Glutamatergic neuron (in vitro differentiated cells): Measurements from ENCODE around the gene KIF5A. TPM values are rescaled to one million over a fixed set of nuclear protein-coding genes. Genes with fewer than 3 reads are reported as not detected.

Experiments used
- DNase-seq: peaks from one replicate; pipeline ENCODE4 v3.0.0; 2022
- H3K27ac Mint-ChIP-seq: one replicate; pipeline ENCODE4 v1.8.0; 2020; ENCODE audit warnings: mild to moderate bottlenecking, mixed read lengths, inconsistent platforms; ENCODE audit not compliant: unreplicated experiment
- H3K27me3 Mint-ChIP-seq: one replicate; pipeline ENCODE4 v1.8.0; 2020; ENCODE audit warnings: mild to moderate bottlenecking, moderate library complexity, mixed read lengths, inconsistent platforms; ENCODE audit not compliant: unreplicated experiment
- H3K36me3 Mint-ChIP-seq: one replicate; pipeline ENCODE4 v1.8.0; 2020; ENCODE audit warnings: mild to moderate bottlenecking, mixed read lengths, inconsistent platforms; ENCODE audit not compliant: unreplicated experiment
- H3K4me1 Mint-ChIP-seq: one replicate; pipeline ENCODE4 v1.8.0; 2020; ENCODE audit warnings: mild to moderate bottlenecking, low read depth, mixed read lengths, inconsistent platforms; ENCODE audit not compliant: unreplicated experiment
- H3K4me3 Mint-ChIP-seq: one replicate; pipeline ENCODE4 v1.8.0; 2020; ENCODE audit warnings: mild to moderate bottlenecking, mixed read lengths, inconsistent platforms; ENCODE audit not compliant: unreplicated experiment
- H3K9me3 Mint-ChIP-seq: one replicate; pipeline ENCODE4 v1.8.0; 2020; ENCODE audit warnings: mild to moderate bottlenecking, moderate library complexity, mixed read lengths, inconsistent platforms; ENCODE audit not compliant: unreplicated experiment
- CTCF ChIP-seq: fragments of 200-600 bp; sonication (generic); IDR thresholded peaks from one replicate; pipeline ENCODE4 v1.5.0; 2021; ENCODE audit not compliant: partially characterized antibody, unreplicated experiment
- total RNA-seq: library from RNA; stranded (reverse); fragmentation: NEBNext Ultra II Directional; extraction: Animal tissue kit (Norgen Biotek cat#: 25700); gene quantifications from one replicate; pipeline ENCODE4 v1.2.1, GENCODE V29; 2021; ENCODE audit not compliant: unreplicated experiment

The KIF5A gene
- total RNA-seq, 1 donor from 2014 or later = 314 TPM

GRCh38 chr12:57609781-57610553, 60.1 kb downstream of the KIF5A start:
- H3K4me1 Mint-ChIP-seq = peaks cover 50% of the 10 kb centered on the region
- peak overlapping the region; percentile 88 for H3K4me3 Mint-ChIP-seq
- H3K9me3 Mint-ChIP-seq = peaks cover 21% of the 10 kb centered on the region
- peak; percentile 23 for DNase-seq
- H3K36me3 Mint-ChIP-seq = no peaks in the 10 kb centered on the region
- peak overlapping the region; percentile 85 for H3K27ac Mint-ChIP-seq
- peaks cover 13% of the 10 kb centered on the region for H3K27me3 Mint-ChIP-seq
- TF ChIP-seq CTCF = no peak

- DNase-seq = peak; percentile 41
- H3K4me3 Mint-ChIP-seq = peak overlapping the region; percentile 88
- peaks cover 9% of the 10 kb centered on the region for H3K27me3 Mint-ChIP-seq
- H3K27ac Mint-ChIP-seq = peak overlapping the region; percentile 85
- peaks cover 18% of the 10 kb centered on the region for H3K9me3 Mint-ChIP-seq
- peaks cover 49% of the 10 kb centered on the region for H3K4me1 Mint-ChIP-seq
- H3K36me3 Mint-ChIP-seq = no peaks in the 10 kb centered on the region
- TF ChIP-seq CTCF = no peak
Measured at GRCh38 chr12:57610554-57611107, 60.8 kb downstream of the KIF5A start.

- peak within 1 kb of the TSS; percentile 92 for H3K27ac Mint-ChIP-seq
- H3K9me3 Mint-ChIP-seq = peaks cover 15% of the 10 kb centered on the region
- peaks cover 9% of the 10 kb centered on the region for H3K27me3 Mint-ChIP-seq
- TF ChIP-seq CTCF = no peak
- DNase-seq = peak; percentile 93
- H3K36me3 Mint-ChIP-seq = no peaks in the 10 kb centered on the region
- H3K4me3 Mint-ChIP-seq = peak within 1 kb of the TSS; percentile 88
- H3K4me1 Mint-ChIP-seq = peaks cover 42% of the 10 kb centered on the region
Measured at GRCh38 chr12:57611108-57611826, 61.4 kb downstream of the KIF5A start, which contains the start of gene ARHGEF25. Gene ARHGEF25 (plus strand): TSS chr12:57611435. CDS start chr12:57611895, 460 bp downstream.

- H3K27me3 Mint-ChIP-seq = peaks cover 7% of the 10 kb centered on the region
- peak; percentile 61 for DNase-seq
- H3K4me3 Mint-ChIP-seq = peak overlapping the region; percentile 83
- H3K36me3 Mint-ChIP-seq = no peaks in the 10 kb centered on the region
- H3K4me1 Mint-ChIP-seq = peaks cover 41% of the 10 kb centered on the region
- TF ChIP-seq CTCF = no peak
- peak overlapping the region; percentile 92 for H3K27ac Mint-ChIP-seq
- peaks cover 13% of the 10 kb centered on the region for H3K9me3 Mint-ChIP-seq
Measured at GRCh38 chr12:57611827-57612710, 62.2 kb downstream of the KIF5A start.
